ENCODE results near the gene SCN1A. TPM values are rescaled to one million over a fixed set of nuclear protein-coding genes. Genes with fewer than 3 reads are reported as not detected.

SCN1A gene
- polyA plus RNA-seq, 1 of the 3 experiments (the other 2 are of a cell fraction): not detected

- H3K4me2 ChIP-seq: no peak overlapping the region
- no peak overlapping the region for H3K27ac ChIP-seq (ENCODE audit: low read depth in 2 of 2, low read length in 1 of 2)
- H4K20me1 ChIP-seq (ENCODE audit: insufficient read depth): no peaks in the 10 kb centered on the region
- H3K79me2 ChIP-seq (ENCODE audit: insufficient read depth): no peaks in the 10 kb centered on the region
- no peak overlapping the region for H3K9ac ChIP-seq
- H3K9me2 ChIP-seq: no peaks in the 10 kb centered on the region
- WGBS (ENCODE audit: low lambda C conversion rate): 88% methylated on average over 1 of the region's 1 CpG
- peaks cover 5% of the 10 kb centered on the region for H3F3A ChIP-seq (replicated peaks; ENCODE audit: insufficient read depth)
- H2AFZ ChIP-seq (ENCODE audit: low read depth): no peak overlapping the region
- H3K9me3 ChIP-seq: 0 out of 2 replicates have a peak, but pooled peaks cover 5% of the 10 kb centered on the region
- ChIA-PET CTCF (interaction anchor here (1.3 to 1.9 kb wide), 2 partner anchors 16 to 55 kb away, joined by 4 to 5 read pairs; partner anchors contain the start of gene SCN1A), POLR2A (no interaction called here)
- H3K4me1 ChIP-seq (ENCODE audit: control insufficient read depth in 1 of 2, insufficient read depth in 2 of 2, low read depth in 1 of 2, low read length in 1 of 2): no peaks in the 10 kb centered on the region
- H3K4me3 ChIP-seq (ENCODE audit: low read depth in 2 of 2, low read length in 1 of 2): no peak overlapping the region
- no peak for DNase-seq
- TF ChIP-seq RAD21 (IDR thresholded peaks at IDR 0.05; ENCODE audit: low read length): no peak
- peak; percentile 73 for TF ChIP-seq PBX3 (IDR thresholded peaks at IDR 0.05)
- TF ChIP-seq MAX (IDR thresholded peaks at IDR 0.05; ENCODE audit: low read depth): no peak
- no peak for TF ChIP-seq TEAD4 (IDR thresholded peaks at IDR 0.05; ENCODE audit: borderline replicate concordance, insufficient read depth)
- no peak for TF ChIP-seq SMC3 (IDR thresholded peaks at IDR 0.05; ENCODE audit: low read depth, low read length)
- TF ChIP-seq CHD2 (IDR thresholded peaks at IDR 0.05; ENCODE audit: low read length, partially characterized antibody): no peak
- H3K36me3 ChIP-seq (replicated peaks in 1 of 2; ENCODE audit: control insufficient read depth in 1 of 2, insufficient read depth in 2 of 2, low read length in 1 of 2): no peaks in the 10 kb centered on the region
- H3K27me3 ChIP-seq (ENCODE audit: insufficient read depth): no peaks in the 10 kb centered on the region
Observed at GRCh38 chr2:166112193-166112605, 15.6 kb downstream of the SCN1A start.

- CTCF ChIA-PET: interaction anchor here (0.6 to 1.9 kb wide), 24 partner anchors 9 to 750 kb away, joined by 3 to 36 read pairs (median 4); partner anchors contain the start of gene SCN1A
- H3K4me3 ChIP-seq (ENCODE audit: low read depth in 2 of 2, low read length in 1 of 2): no peak overlapping the region; a peak in 1 of 4 replicates
- POLR2A ChIA-PET: no interaction called here
- no peak overlapping the region for H3K9ac ChIP-seq
- no peak overlapping the region for H2AFZ ChIP-seq (ENCODE audit: low read depth)
- H3K27ac ChIP-seq (ENCODE audit: low read depth in 2 of 2, low read length in 1 of 2): no peak overlapping the region
- no peaks in the 10 kb centered on the region for H3K9me3 ChIP-seq
- no peak overlapping the region for H3K4me2 ChIP-seq
- no peaks in the 10 kb centered on the region for H4K20me1 ChIP-seq (ENCODE audit: insufficient read depth)
- no peaks in the 10 kb centered on the region for H3K36me3 ChIP-seq (replicated peaks in 1 of 2; ENCODE audit: control insufficient read depth in 1 of 2, insufficient read depth in 2 of 2, low read length in 1 of 2)
- no peaks in the 10 kb centered on the region for H3K9me2 ChIP-seq
- 58% methylated on average over 7 of the region's 7 CpGs for WGBS (ENCODE audit: low lambda C conversion rate)
- no peaks in the 10 kb centered on the region for H3K27me3 ChIP-seq (ENCODE audit: insufficient read depth)
- no peaks in the 10 kb centered on the region for H3K79me2 ChIP-seq (ENCODE audit: insufficient read depth)
- peaks cover under 1% of the 10 kb centered on the region for H3F3A ChIP-seq (replicated peaks; ENCODE audit: insufficient read depth)
- DNase-seq: peak; percentile 48
- H3K4me1 ChIP-seq (ENCODE audit: control insufficient read depth in 1 of 2, insufficient read depth in 2 of 2, low read depth in 1 of 2, low read length in 1 of 2): no peaks in the 10 kb centered on the region; a peak in 1 of 4 replicates
- TF ChIP-seq USF1 (IDR thresholded peaks at IDR 0.05; ENCODE audit: borderline replicate concordance, low read depth) (no peak), NRF1 (IDR thresholded peaks at IDR 0.05; ENCODE audit: low read depth, low read length) (no peak), NFIC (IDR thresholded peaks at IDR 0.05; ENCODE audit: borderline replicate concordance) (no peak), CTCF (IDR thresholded peaks at IDR 0.05) (peak; percentile 48), ZBTB33 (IDR thresholded peaks at IDR 0.05; ENCODE audit: borderline replicate concordance, low read depth) (no peak), USF2 (IDR thresholded peaks at IDR 0.05; ENCODE audit: borderline replicate concordance, low read depth, low read length) (no peak), MEF2A (IDR thresholded peaks at IDR 0.05; ENCODE audit: borderline replicate concordance, low read depth) (no peak), FOXJ3 (CRISPR knock-in tag; IDR thresholded peaks at IDR 0.05) (no peak), RAD21 (IDR thresholded peaks at IDR 0.05; ENCODE audit: low read length) (peak; percentile 81), SMC3 (IDR thresholded peaks at IDR 0.05; ENCODE audit: low read depth, low read length) (peak; percentile 41; the same call in 1 of the 2 replicates)
Observed at GRCh38 chr2:166106431-166107015, 21.3 kb downstream of the SCN1A start.

Data from SK-N-SH (cell line).